ENCODE measurements around the gene HECW1. TPM values are rescaled to one million over a fixed set of nuclear protein-coding genes. Genes with fewer than 3 reads are reported as not detected.

The HECW1 gene
- total and polyA plus RNA-seq, 2 of the 13 experiments (the other 11 are each of a cell fraction or from before 2014, with no cell fraction given): not detected

DNA sequence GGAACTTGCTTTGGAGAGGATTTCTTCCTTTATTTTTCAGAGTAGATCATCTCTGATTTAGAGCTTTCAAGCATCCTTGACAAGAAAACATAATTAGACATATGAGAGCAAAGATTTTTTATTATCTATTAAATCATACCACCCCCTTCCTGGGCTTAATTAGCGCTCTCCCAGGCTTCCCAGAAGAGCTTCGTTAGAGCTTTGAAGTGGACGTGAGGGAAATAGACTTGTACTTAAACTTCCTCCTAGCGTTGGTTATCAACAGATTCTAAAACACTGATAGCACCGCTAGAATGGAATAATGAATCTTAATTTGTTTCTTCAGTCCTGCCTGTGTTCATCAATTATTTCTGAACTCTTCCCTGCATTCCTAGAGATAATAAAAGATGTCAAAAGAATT lies 296.5 kb downstream of the HECW1 start:
- no peaks in the 10 kb centered on the region for H4K20me1 ChIP-seq (ENCODE audit: insufficient read depth, low read length)
- FAIRE-seq (no peak), DNase-seq (ENCODE audit: low spot score) (no peak), ATAC-seq (no peak)
- H3K27ac ChIP-seq (ENCODE audit: extremely low read length, insufficient read depth, low read length): no peak overlapping the region
- BruUV-seq (replicated peaks): no TSS peak
- H3K4me3 ChIP-seq (replicated peaks in 1 of 3; ENCODE audit: insufficient read depth in 1 of 3, low read depth in 2 of 3, low read length in 3 of 3): no peak overlapping the region
- H3K27me3 ChIP-seq (ENCODE audit: control insufficient read depth in 1 of 2, insufficient read depth in 2 of 2, low read length in 2 of 2): no peaks in the 10 kb centered on the region
- TF ChIP-seq MXD4 (CRISPR knock-in tag; IDR thresholded peaks at IDR 0.05) (no peak), HOXA3 (CRISPR knock-in tag; IDR thresholded peaks at IDR 0.05) (no peak), ZBED4 (CRISPR knock-in tag; IDR thresholded peaks at IDR 0.05; ENCODE audit: borderline replicate concordance) (no peak), MYPOP (CRISPR knock-in tag; IDR thresholded peaks at IDR 0.05) (no peak), MXI1 (IDR thresholded peaks at IDR 0.05; ENCODE audit: borderline replicate concordance, low read depth, low read length) (no peak), RBM22 (optimal IDR thresholded peaks at IDR 0.05; ENCODE audit: low read length) (no peak)
- TF ChIP-seq, protein P1, sequence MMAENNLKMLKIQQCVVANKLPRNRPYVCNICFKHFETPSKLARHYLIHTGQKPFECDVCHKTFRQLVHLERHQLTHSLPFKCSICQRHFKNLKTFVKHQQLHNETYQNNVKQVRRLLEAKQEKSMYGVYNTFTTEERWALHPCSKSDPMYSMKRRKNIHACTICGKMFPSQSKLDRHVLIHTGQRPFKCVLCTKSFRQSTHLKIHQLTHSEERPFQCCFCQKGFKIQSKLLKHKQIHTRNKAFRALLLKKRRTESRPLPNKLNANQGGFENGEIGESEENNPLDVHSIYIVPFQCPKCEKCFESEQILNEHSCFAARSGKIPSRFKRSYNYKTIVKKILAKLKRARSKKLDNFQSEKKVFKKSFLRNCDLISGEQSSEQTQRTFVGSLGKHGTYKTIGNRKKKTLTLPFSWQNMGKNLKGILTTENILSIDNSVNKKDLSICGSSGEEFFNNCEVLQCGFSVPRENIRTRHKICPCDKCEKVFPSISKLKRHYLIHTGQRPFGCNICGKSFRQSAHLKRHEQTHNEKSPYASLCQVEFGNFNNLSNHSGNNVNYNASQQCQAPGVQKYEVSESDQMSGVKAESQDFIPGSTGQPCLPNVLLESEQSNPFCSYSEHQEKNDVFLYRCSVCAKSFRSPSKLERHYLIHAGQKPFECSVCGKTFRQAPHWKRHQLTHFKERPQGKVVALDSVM (CRISPR knock-in tag; IDR thresholded peaks at IDR 0.05): no peak
- intact Hi-C loops (cut with micrococcal nuclease; ENCODE audit: unreplicated experiment) (no loop called here), in situ Hi-C loops (cut with HindIII; ENCODE audit: extremely low pct_ligation_motif_present, low pct_unique_long_range_greater_than_20kb) (no loop called here)
- H3K4me1 ChIP-seq (ENCODE audit: insufficient read depth, low read length): no peaks in the 10 kb centered on the region
- H3K36me3 ChIP-seq (replicated peaks in 1 of 2; ENCODE audit: control insufficient read depth in 1 of 2, insufficient read depth in 2 of 2, low read length in 2 of 2): no peaks in the 10 kb centered on the region
- no peak overlapping the region for H2AFZ ChIP-seq (ENCODE audit: low read length)
- no peaks in the 10 kb centered on the region for H3K79me2 ChIP-seq (ENCODE audit: insufficient read depth, low read length)
- no peak overlapping the region for H3K9ac ChIP-seq (ENCODE audit: insufficient read depth, low read depth, low read length)
- H3K4me2 ChIP-seq (ENCODE audit: low read depth, low read length): no peak overlapping the region
- ChIA-PET CTCF (ENCODE audit: low intra/inter-chr PET ratio, low total read pairs) (no interaction called here), POLR2A (no interaction called here)
- H3K9me3 ChIP-seq (ENCODE audit: low read length): no peaks in the 10 kb centered on the region
- 32% methylated on average over 5 of the region's 5 CpGs for WGBS (ENCODE audit: low lambda C conversion rate)

Measured in HepG2 (cell line).